Fibroblast of skin of back (primary cell): ENCODE data around the gene SAMD14. TPM values are rescaled to one million over a fixed set of nuclear protein-coding genes. Genes with fewer than 3 reads are reported as not detected.

Source experiments
- DNase-seq: peaks from one replicate; pipeline ENCODE4 v3.0.0-alpha.2; 2013
- polyA plus RNA-seq, 2 experiments: library from polyadenylated mRNA; unstranded; fragments of 120-200 nt; gene quantifications; one replicate each; pipeline ENCODE4 v1.2.1, GENCODE V29; 2013; ENCODE audit not compliant: insufficient read length in 2 of 2

Gene SAMD14
- 10.2 TPM for polyA plus RNA-seq (2013, experiment 1 of 2; ENCODE audit: insufficient read length)
- polyA plus RNA-seq (2013, experiment 2 of 2; ENCODE audit: insufficient read length): 14.6 TPM

- peak; percentile 53 for DNase-seq
Observed at GRCh38 chr17:50129728-50130558, at the start of gene SAMD14. TSS of gene SAMD14 (minus strand) at chr17:50130160. CDS start at chr17:50124959, 5,201 bp downstream.

- DNase-seq: peak; percentile 99
Observed at GRCh38 chr17:50177983-50178834, 48.2 kb upstream of the SAMD14 start.

GRCh38 chr17:50177476-50177875 lies 47.5 kb upstream of the SAMD14 start:
- DNase-seq: no peak

- DNase-seq: peak; percentile 69
Observed at GRCh38 chr17:50176559-50177357, 46.8 kb upstream of the SAMD14 start.

- peak; percentile 43 for DNase-seq
Observed at GRCh38 chr17:50175035-50175807, 45.3 kb upstream of the SAMD14 start.

GRCh38 chr17:50174444-50174843 lies 44.5 kb upstream of the SAMD14 start:
- DNase-seq: no peak

- DNase-seq: peak; percentile 95
Observed at GRCh38 chr17:50173335-50173941, 43.5 kb upstream of the SAMD14 start.

- no peak for DNase-seq
Observed at GRCh38 chr17:50172936-50173334, 43.0 kb upstream of the SAMD14 start.

- DNase-seq: no peak
Observed at GRCh38 chr17:50172130-50172529, 42.2 kb upstream of the SAMD14 start.

- no peak for DNase-seq
Observed at GRCh38 chr17:50171371-50172071, 41.6 kb upstream of the SAMD14 start.

GRCh38 chr17:50170662-50171370 lies 40.9 kb upstream of the SAMD14 start:
- peak; percentile 32 for DNase-seq

- no peak for DNase-seq
Observed at GRCh38 chr17:50169881-50170459, 40.0 kb upstream of the SAMD14 start.

- peak; percentile 74 for DNase-seq
Observed at GRCh38 chr17:50169121-50169764, 39.3 kb upstream of the SAMD14 start.

GRCh38 chr17:50168319-50168718 lies 38.4 kb upstream of the SAMD14 start:
- no peak for DNase-seq

- DNase-seq: no peak
Observed at GRCh38 chr17:50167371-50167770, 37.4 kb upstream of the SAMD14 start.

- no peak for DNase-seq
Observed at GRCh38 chr17:50166518-50167181, 36.7 kb upstream of the SAMD14 start.

GRCh38 chr17:50165867-50166517 lies 36.0 kb upstream of the SAMD14 start, which contains the start of gene SGCA:
TSS of gene SGCA (plus strand) at chr17:50166005. CDS start at chr17:50166041, 36 bp downstream.
- no peak for DNase-seq

- DNase-seq: no peak
Observed at GRCh38 chr17:50165466-50165865, 35.5 kb upstream of the SAMD14 start.
